ENCODE data around the gene SYNE1. TPM values are rescaled to one million over a fixed set of nuclear protein-coding genes. Genes with fewer than 3 reads are reported as not detected.

SYNE1 gene
- total RNA-seq, 1 experiment from 2014 or later = 27.3 TPM

DNA sequence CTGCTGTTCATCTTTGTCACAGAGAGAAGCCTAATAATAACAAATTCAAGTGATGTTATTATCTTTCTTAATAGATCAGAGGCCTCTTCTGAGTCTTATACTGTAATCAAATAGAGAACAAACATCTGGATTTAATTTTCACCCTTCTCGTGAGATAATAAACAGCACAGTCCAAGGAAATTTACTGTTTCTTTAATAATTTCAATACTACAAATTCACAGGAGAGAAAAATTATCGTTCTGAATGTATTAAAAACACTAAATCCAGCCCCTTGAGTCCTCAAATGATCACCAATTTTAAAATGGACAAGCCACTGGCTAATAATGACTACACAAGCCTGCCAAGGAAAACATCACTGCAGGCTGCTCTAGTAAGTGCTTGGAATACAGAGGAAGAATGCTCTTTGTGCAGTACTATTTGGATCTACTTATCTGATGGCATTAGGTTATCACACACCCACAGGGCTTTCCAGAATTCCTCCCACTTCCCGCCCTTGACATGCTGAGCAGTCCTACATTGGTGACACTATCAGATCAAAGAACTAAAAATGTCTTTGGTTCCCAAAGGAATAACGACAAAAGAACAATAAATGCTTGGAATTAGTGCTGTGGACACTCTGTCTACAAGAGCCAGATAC, 38.1 kb downstream of the SYNE1 start:
- no peaks in the 10 kb centered on the region for H3K27me3 ChIP-seq
- no peaks in the 10 kb centered on the region for H3K4me1 ChIP-seq
- H3K9me3 ChIP-seq (replicated peaks) = no peaks in the 10 kb centered on the region
- DNase-seq = no peak
- H3K36me3 ChIP-seq = no peaks in the 10 kb centered on the region
- H3K4me3 ChIP-seq = no peak overlapping the region
- no peak overlapping the region for H3K27ac ChIP-seq

DNA sequence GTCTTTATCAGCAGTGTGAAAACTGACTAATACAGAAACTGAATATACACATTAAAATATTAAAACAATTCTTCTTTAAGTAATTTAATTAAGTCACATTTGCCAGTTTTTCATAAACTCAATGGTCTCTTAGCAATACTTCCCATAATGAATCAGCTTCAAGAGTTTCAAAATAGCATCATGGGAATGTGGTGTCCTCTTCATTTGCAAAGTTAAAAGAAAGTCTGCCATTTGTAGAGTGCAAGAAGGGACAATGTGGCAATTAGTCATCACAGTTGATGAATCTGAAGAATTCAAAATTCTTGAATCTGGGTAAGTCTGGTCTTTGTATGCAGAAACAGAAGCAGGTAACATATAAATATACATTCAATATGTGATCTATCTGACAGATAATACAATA, 38.7 kb downstream of the SYNE1 start:
- H3K9me3 ChIP-seq (replicated peaks) = no peaks in the 10 kb centered on the region
- H3K4me3 ChIP-seq = no peak overlapping the region
- no peaks in the 10 kb centered on the region for H3K36me3 ChIP-seq
- H3K27ac ChIP-seq = no peak overlapping the region
- no peak for DNase-seq
- H3K27me3 ChIP-seq = no peaks in the 10 kb centered on the region
- no peaks in the 10 kb centered on the region for H3K4me1 ChIP-seq

DNA sequence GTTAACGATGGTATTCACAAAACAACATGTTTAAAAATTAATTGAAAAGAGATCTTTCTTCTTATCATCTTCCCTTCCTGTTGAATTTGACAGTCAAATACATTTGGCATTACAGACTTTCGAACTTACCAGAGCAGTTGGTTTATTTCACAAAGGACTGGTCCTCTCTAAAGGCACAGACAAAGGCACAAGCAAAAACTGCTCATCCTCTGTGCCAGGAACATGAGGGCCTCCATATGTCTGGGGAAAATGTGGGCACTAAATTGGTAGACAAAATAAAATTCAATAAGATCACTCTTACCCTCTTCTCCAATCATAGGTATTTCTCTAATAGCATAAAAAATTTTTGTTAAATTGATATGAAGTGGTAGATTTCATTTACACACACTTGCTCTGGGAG, 40.4 kb downstream of the SYNE1 start:
- no peak for DNase-seq
- Histone ChIP-seq H3K9me3 (replicated peaks) (no peaks in the 10 kb centered on the region), H3K27me3 (no peaks in the 10 kb centered on the region), H3K4me3 (no peak overlapping the region), H3K4me1 (no peaks in the 10 kb centered on the region), H3K36me3 (no peaks in the 10 kb centered on the region), H3K27ac (no peak overlapping the region)

DNA sequence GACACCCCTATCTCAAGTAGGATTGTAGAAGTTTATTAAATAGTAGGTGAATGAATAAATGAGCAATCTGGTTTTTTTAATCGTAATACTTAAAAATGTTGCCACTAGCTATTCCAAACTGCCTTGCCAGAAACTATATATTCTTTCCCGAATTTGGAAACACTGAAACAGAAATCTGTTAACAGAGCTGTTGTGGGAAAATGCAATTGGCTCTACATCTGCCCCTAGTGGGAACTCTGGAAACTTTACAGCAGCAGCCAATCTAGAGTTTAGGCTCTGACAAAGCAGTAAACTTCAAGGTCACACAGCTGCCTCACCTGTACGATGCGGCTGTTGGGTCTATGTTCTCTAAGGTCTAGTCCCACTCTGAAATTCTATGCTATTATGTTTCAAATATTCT, 41.7 kb downstream of the SYNE1 start:
- Histone ChIP-seq H3K9me3 (replicated peaks) (no peaks in the 10 kb centered on the region), H3K27me3 (no peaks in the 10 kb centered on the region), H3K36me3 (no peaks in the 10 kb centered on the region), H3K4me3 (no peak overlapping the region), H3K27ac (no peak overlapping the region), H3K4me1 (no peaks in the 10 kb centered on the region)
- DNase-seq = peak in 1 of 2 experiments; percentile 8

DNA sequence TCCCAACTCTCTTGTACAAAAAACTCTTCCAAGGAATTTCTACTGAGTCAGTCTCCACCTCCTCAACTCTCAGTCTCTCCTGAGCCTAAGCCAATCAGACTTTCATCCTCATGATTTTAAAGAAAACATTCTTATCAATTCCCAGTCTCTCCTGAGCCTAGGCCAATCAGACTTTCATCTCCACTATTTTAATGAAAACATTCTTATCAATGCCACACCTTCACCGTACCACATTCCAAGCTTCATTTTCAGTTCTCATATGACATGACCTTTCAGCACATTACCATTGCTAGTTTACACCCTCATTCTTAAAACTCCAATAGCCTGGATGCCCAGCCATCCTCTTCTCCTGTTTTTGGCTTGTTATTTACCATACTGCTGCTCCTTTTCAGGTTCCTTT, 42.5 kb downstream of the SYNE1 start:
- Histone ChIP-seq H3K4me3 (no peak overlapping the region), H3K27ac (no peak overlapping the region), H3K4me1 (no peaks in the 10 kb centered on the region), H3K36me3 (no peaks in the 10 kb centered on the region), H3K27me3 (no peaks in the 10 kb centered on the region), H3K9me3 (replicated peaks) (no peaks in the 10 kb centered on the region)
- no peak for DNase-seq

DNA sequence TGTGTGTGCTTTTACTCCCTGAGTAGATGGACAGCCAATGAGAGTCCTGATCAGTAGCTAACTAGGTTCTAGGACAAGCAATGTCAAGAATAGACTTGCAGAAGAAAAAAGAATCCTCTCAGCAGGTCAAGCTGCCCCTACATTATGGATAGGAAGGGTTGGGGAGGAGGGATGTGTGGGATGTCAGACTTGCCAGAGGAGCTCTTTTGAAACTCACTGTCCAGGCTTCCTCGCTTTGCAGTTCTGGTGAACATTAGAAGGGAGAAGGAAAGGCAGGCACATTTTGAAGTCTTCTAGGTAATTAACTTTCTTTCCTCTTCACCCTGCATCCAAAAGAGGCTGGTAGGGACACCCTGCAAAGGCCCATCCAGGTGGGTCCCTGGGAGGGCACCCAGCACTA, 48.7 kb downstream of the SYNE1 start:
- Histone ChIP-seq H3K4me1 (no peaks in the 10 kb centered on the region), H3K36me3 (no peaks in the 10 kb centered on the region), H3K4me3 (no peak overlapping the region), H3K9me3 (replicated peaks) (no peaks in the 10 kb centered on the region), H3K27ac (no peak overlapping the region), H3K27me3 (no peaks in the 10 kb centered on the region)
- no peak for DNase-seq

DNA sequence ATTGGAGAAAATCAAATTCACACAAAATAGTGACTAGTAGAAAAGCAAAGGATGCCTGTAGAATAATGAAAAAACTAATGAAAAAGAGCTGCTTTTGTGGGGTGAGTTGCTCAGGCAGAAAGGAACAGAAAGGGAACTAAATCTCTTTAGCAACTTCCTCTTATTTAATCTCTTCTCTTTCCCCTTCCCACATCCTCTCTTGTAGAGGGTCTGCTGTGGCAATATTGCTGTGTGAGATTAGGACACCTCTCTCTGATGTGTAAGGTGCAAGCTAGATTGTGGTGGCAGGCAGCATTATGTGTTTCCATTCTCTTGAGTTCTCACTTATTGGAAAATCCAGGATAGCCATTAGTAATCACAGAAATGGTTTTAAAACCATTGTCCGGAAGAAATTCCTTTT, 49.7 kb downstream of the SYNE1 start:
- Histone ChIP-seq H3K36me3 (no peaks in the 10 kb centered on the region), H3K4me1 (no peaks in the 10 kb centered on the region), H3K4me3 (no peak overlapping the region), H3K27ac (no peak overlapping the region), H3K27me3 (no peaks in the 10 kb centered on the region), H3K9me3 (replicated peaks) (no peaks in the 10 kb centered on the region)
- DNase-seq = no peak

DNA sequence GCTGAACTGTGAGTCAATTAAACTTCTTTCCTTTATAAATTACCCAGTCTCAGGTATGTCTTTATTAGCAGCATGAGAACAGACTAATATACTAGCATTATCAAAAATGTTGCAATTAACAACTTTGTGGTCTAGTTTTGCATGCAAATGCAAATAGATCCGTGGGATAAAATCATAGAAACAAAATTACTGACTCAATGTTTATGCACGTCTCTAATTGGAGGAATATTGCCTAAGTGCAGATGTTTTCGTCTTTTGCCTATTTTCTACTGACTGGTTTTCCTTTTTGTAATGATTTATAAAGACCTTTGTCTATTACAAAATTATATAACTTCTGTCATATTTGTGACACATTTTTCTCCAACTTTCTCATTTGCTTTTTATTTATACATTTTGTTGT, 51.9 kb downstream of the SYNE1 start:
- Histone ChIP-seq H3K9me3 (replicated peaks) (no peaks in the 10 kb centered on the region), H3K36me3 (no peaks in the 10 kb centered on the region), H3K27ac (no peak overlapping the region), H3K4me3 (no peak overlapping the region), H3K4me1 (no peaks in the 10 kb centered on the region), H3K27me3 (no peaks in the 10 kb centered on the region)
- no peak for DNase-seq

DNA sequence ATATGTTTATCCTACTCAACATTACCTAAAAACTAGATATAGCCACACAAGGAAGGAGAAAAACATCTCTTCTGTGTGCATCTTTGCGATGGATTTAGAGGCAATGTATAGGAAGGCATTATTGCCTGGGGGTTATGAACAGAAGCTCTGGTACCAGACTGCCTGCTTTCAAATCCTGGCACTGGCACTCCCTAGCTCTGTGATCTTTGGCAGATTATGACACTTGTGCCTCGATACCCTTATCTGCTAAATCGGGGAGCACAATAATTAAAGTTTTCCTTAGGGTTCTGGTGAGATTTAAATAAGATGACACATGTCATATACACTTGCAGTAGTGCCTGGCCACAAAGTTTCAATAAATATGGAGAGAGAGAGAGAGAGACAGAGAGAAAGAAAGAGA, 53.3 kb downstream of the SYNE1 start:
- Histone ChIP-seq H3K36me3 (no peaks in the 10 kb centered on the region), H3K27ac (no peak overlapping the region), H3K4me3 (no peak overlapping the region), H3K9me3 (replicated peaks) (no peaks in the 10 kb centered on the region), H3K27me3 (no peaks in the 10 kb centered on the region), H3K4me1 (no peaks in the 10 kb centered on the region)
- DNase-seq = no peak

DNA sequence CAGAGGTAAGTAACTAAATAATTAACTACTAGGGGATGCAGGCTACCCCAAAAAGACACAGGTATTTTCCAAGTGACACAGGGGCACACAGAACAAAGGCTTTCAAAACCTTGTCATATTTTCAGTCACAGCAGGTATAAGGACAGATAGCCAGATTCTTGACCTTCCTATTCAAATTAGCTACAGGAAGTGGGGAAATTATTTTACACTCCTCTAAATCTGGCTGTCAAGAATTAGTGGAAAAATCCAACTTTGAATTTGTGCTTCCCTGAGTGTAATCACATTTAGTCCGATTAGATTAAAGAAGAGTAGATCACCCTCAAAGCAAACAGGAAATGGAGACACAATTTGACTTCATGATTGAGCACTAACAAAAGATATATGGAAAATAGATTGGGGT, 60.6 kb downstream of the SYNE1 start:
- no peaks in the 10 kb centered on the region; the same call in 1 of the 2 replicates for H3K4me1 ChIP-seq
- no peaks in the 10 kb centered on the region for H3K36me3 ChIP-seq
- H3K9me3 ChIP-seq (replicated peaks) = no peaks in the 10 kb centered on the region
- no peak overlapping the region for H3K27ac ChIP-seq
- H3K27me3 ChIP-seq = no peaks in the 10 kb centered on the region
- H3K4me3 ChIP-seq = no peak overlapping the region
- no peak for DNase-seq

DNA sequence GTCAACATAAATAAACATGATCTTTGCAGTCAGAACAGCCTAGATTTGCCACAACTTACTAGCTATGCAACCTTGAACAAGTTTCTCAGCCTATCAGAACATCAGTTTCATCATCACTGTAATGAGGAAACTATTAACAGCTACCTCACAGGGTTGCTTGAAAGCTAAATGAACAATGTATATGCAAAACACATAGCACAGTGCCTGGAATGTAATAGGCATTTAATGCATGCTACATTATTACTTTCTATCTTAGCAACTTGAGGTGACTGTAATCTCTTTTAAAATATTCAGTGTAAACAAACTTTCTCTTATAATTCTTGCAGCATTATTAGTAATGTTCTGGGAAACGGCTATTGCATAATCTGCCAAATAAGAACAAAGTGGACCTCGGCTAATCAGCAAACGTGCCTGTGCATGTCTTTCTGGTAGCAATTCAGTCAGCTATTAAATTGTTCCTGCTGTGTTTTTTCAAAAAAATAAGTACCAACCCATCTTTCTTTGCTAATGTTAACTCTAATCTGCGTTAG, 61.5 kb downstream of the SYNE1 start:
- no peaks in the 10 kb centered on the region; the same call in 1 of the 2 replicates for H3K4me1 ChIP-seq
- H3K4me3 ChIP-seq = no peak overlapping the region
- no peak for DNase-seq
- H3K27me3 ChIP-seq = no peaks in the 10 kb centered on the region
- H3K36me3 ChIP-seq = no peaks in the 10 kb centered on the region
- H3K27ac ChIP-seq = no peak overlapping the region
- no peaks in the 10 kb centered on the region for H3K9me3 ChIP-seq (replicated peaks)

DNA sequence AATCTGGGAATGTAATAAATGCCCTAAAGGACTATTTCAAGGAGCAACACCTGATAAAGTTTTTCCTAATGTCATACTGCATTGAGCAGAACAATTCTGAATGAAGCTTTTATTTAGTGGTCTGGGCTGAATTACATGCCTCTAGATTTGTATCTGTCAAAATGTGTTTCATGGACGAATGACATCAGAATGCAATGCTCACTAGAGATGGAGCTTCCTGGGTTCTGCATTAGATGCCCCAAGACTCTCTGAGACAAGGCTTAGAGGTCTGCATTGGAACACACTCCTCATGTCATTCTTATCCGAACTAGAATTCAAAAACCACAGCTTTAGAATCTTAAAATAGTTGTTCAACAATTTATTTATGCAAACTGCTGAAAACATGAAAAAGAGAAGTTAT, 62.0 kb downstream of the SYNE1 start:
- Histone ChIP-seq H3K27me3 (no peaks in the 10 kb centered on the region), H3K36me3 (no peaks in the 10 kb centered on the region), H3K9me3 (replicated peaks) (no peaks in the 10 kb centered on the region), H3K4me1 (no peaks in the 10 kb centered on the region; the same call in 1 of the 2 replicates), H3K27ac (no peak overlapping the region), H3K4me3 (no peak overlapping the region)
- DNase-seq = no peak

DNA sequence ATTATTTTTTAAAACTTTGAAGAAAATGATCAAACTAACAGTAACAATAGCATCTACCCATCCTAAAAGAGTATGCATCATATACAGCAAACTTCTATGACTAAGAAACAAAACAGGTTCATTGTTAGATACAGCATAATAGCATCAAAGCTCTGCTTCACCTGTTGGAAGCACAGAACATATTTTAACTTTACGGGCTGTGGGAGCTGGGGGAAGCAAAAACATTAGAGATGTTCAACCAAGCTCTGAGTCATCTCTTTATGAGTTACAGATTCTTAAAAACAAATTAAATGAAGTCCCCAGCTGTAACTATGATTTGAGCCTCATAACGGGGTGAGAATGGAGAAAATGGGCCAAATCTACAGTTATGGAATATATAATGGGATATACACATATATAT, 63.4 kb downstream of the SYNE1 start:
- no peak for DNase-seq

DNA sequence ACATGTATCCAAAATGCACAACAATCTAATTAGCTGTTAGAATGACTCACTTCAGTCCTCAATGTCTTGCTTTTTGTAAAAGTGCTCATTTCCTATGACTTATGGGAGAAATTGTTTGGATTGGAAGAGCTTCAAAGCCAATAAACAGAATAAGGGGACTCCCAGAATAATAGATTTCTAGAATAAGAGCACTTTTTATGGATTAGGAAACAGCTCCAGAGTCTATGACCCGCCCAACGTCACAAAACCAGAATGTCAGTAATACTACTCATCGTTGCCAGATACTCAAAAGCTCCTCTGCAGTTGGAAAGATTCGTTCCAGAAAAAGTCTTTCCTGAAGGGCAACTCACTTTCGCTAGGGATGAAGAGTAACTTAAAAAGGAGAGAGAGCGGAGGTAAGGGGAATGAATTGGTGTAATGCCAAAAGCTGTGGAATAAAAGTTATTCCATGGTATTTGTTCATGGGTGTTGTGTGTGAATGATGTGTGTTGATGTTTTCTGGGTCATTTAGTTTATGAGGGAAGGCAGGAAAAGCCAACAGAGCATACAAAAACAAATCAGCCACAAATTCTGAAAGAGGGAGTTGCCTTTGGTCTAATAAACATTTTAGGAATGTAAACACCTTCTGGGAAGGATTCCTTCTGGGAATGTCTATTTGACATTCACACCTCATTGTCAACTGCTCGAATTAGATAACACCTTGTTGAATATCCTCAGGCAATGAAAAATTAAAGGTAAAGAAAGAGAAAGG, 64.6 kb downstream of the SYNE1 start:
- Histone ChIP-seq H3K27me3 (no peaks in the 10 kb centered on the region), H3K27ac (no peak overlapping the region), H3K4me3 (no peak overlapping the region), H3K9me3 (replicated peaks) (no peaks in the 10 kb centered on the region), H3K36me3 (no peaks in the 10 kb centered on the region), H3K4me1 (no peaks in the 10 kb centered on the region; the same call in 1 of the 2 replicates)
- no peak for DNase-seq

More for the DNA sequence above, 63.4 kb downstream of the SYNE1 start:
- H3K27ac ChIP-seq = no peak overlapping the region
- no peaks in the 10 kb centered on the region; the same call in 1 of the 2 replicates for H3K4me1 ChIP-seq
- no peaks in the 10 kb centered on the region for H3K9me3 ChIP-seq (replicated peaks)
- H3K4me3 ChIP-seq = no peak overlapping the region
- H3K36me3 ChIP-seq = no peaks in the 10 kb centered on the region
- H3K27me3 ChIP-seq = no peaks in the 10 kb centered on the region

DNA sequence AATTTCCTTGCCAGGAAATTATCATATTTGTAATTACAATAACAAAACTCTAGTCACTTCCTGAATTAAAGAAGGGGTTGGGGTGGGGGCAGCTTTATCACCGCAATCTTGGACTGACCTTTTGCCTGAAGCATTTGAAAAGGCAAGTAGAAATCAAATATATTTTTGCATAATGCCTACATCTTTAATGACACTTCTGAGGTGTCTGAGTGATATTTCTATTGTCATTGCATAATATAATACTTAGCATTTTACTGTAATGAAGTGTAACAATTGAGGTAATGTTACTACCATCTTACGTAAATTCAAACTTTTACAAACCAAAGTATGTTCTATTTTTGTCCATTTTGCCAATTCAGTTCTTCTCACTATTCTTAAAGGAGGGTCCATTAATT, 65.2 kb downstream of the SYNE1 start:
- Histone ChIP-seq H3K27me3 (no peaks in the 10 kb centered on the region), H3K27ac (no peak overlapping the region), H3K36me3 (no peaks in the 10 kb centered on the region), H3K4me1 (no peaks in the 10 kb centered on the region; the same call in 1 of the 2 replicates), H3K4me3 (no peak overlapping the region), H3K9me3 (replicated peaks) (no peaks in the 10 kb centered on the region)
- DNase-seq = no peak

Measured in SJCRH30 (cell line).